ENCODE data around the gene MYBPC3. TPM values are rescaled to one million over a fixed set of nuclear protein-coding genes. Genes with fewer than 3 reads are reported as not detected.

Gene MYBPC3
- total and polyA plus RNA-seq, 4 donors, result 0.06 to 0.16 (median 0.15) TPM; not detected in 1

DNA sequence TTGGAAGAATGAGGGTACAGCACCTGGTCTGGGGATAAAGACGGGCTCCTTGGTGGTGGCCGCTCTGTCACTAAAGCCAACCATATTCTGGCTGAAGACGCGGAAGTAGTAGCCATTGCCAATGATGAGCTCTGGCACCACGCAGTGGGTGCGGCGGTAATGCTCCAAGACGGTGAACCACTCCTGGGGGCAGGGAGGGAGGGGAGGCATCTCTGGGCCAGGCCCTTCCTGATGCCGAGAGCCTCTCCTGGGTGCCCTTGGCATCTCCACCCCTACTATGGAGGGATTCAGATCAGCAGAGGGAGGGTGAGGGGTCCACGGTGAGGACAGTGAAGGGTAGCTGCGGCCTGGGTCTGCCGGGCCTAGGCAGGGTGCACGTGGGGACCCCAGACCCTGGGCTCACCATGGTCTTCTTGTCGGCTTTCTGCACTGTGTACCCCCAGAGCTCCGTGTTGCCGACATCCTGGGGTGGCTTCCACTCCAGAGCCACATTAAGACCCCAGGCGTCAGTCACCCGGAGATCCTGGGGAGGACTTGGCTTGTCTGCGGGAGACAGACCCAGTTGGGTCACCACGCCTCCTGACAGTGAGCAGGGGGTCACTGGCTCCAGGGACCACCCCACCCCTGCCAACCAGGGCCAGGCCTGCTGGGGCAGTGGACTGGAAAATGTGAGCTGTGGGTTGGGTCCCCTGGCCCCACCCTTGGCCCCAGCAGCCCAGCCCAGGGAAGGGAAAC lies 19.5 kb downstream of the MYBPC3 start:
- WGBS (ENCODE audit: insufficient coverage), result 93% methylated on average over 16 of the region's 20 CpGs
- H3K27ac ChIP-seq (ENCODE audit: low read depth, low read length), result no peak overlapping the region
- no peaks in the 10 kb centered on the region for H3K27me3 ChIP-seq (ENCODE audit: control insufficient read depth, insufficient read depth, low read length)

DNA sequence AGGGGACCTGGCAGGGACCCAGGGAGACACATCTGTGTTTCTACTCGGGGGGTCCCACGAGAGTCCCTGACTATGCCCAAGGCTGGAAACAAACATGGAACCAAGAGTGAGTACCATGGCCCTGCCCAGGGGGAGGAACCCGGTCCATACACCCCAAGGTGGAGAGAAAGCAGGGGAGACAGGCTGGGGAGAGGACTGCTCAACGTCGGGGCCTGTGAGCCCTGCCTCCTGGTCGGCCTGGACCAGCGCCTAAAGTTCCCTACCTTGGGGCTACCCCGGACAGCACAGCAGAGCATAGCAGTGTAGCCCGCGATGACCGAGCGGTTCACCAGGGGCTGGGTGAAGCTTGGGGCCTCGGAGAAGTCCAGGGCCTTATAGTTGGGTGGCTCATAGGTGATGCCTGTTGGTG lies 20.2 kb downstream of the MYBPC3 start:
- Histone ChIP-seq H3K27me3 (ENCODE audit: control insufficient read depth, insufficient read depth, low read length) (no peaks in the 10 kb centered on the region), H3K4me1 (ENCODE audit: control insufficient read depth, insufficient read depth, low read length) (peaks cover 4% of the 10 kb centered on the region), H3K27ac (ENCODE audit: low read depth, low read length) (no peak overlapping the region), H3K36me3 (ENCODE audit: control insufficient read depth, insufficient read depth, low read length) (peaks cover 18% of the 10 kb centered on the region), H3K4me3 (ENCODE audit: low read depth, low read length) (no peak overlapping the region), H3K9me3 (ENCODE audit: control insufficient read depth, insufficient read depth, low read length) (no peaks in the 10 kb centered on the region)
- 88% methylated on average over 11 of the region's 13 CpGs for WGBS (ENCODE audit: insufficient coverage)
- DNase-seq (ENCODE audit: low read depth in 4 of 6, low spot score in 6 of 6), result no peak

More for the DNA sequence above, 19.5 kb downstream of the MYBPC3 start:
- Histone ChIP-seq H3K4me3 (ENCODE audit: low read depth, low read length) (no peak overlapping the region), H3K4me1 (ENCODE audit: control insufficient read depth, insufficient read depth, low read length) (peaks cover 4% of the 10 kb centered on the region), H3K36me3 (ENCODE audit: control insufficient read depth, insufficient read depth, low read length) (peaks cover 18% of the 10 kb centered on the region), H3K9me3 (ENCODE audit: control insufficient read depth, insufficient read depth, low read length) (no peaks in the 10 kb centered on the region)
- no peak for DNase-seq (ENCODE audit: low read depth in 4 of 6, low spot score in 6 of 6)

GRCh38 chr11:47331454-47332302 lies 20.8 kb downstream of the MYBPC3 start:
- H3K36me3 ChIP-seq (ENCODE audit: control insufficient read depth, insufficient read depth, low read length), result peaks cover 18% of the 10 kb centered on the region
- 87% methylated on average over 18 of the region's 21 CpGs for WGBS (ENCODE audit: insufficient coverage)
- no peak overlapping the region for H3K27ac ChIP-seq (ENCODE audit: low read depth, low read length)

DNA sequence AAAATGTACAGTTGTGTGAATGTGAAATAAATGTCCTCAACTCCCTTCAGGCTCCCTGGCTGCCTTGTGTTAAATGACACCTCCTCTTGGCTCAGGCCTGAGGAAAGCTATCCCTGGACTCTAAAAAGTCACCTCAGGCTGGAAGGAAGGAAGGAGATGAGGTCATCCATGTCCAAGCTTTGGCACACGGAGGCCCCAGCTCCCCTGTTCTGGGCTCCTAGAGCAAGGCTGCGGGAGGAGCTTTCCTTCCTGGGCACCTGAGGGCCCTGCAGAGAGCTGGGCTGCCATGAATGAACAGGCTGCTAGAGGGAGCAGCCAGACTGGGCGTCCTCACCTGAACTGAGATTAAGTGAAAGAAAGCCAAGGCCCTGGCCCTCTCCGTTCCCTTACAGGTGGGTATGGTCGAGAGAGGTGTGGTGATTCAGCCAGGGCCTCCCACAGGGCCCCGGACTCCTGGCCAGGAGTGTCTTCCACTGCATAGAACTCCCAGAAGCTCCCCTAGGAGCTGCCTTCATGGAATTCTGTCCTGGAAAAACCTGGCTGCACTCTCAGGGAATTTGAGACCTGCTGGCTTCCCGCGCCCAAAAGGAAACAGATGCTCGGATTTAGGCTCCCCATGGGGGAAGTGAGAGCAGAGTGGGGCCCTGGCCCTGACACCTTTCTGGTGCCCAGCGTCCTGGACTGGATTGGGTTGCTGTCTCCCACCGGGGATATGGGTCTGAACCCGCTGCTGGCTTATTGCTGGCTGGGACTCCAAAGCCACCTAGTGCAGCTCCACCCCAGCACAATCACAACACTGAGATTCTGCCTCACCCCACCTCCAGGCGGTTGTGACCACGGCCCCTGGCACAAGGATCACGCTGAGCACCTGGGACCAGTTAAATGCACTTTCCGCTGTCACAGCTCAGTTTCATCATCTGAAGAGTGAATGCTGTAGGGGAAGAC lies 22.2 kb downstream of the MYBPC3 start:
- Histone ChIP-seq H3K27me3 (ENCODE audit: control insufficient read depth, insufficient read depth, low read length) (no peaks in the 10 kb centered on the region), H3K4me1 (ENCODE audit: control insufficient read depth, insufficient read depth, low read length) (peaks cover 4% of the 10 kb centered on the region), H3K27ac (ENCODE audit: low read depth, low read length) (no peak overlapping the region), H3K36me3 (ENCODE audit: control insufficient read depth, insufficient read depth, low read length) (peaks cover 18% of the 10 kb centered on the region), H3K4me3 (ENCODE audit: low read depth, low read length) (no peak overlapping the region), H3K9me3 (ENCODE audit: control insufficient read depth, insufficient read depth, low read length) (no peaks in the 10 kb centered on the region)
- 82% methylated on average over 15 of the region's 16 CpGs for WGBS (ENCODE audit: insufficient coverage)
- DNase-seq (ENCODE audit: low read depth in 4 of 6, low spot score in 6 of 6), result peak in 1 of 6 donors; percentile 4

More at GRCh38 chr11:47331454-47332302, 20.8 kb downstream of the MYBPC3 start:
- Histone ChIP-seq H3K27me3 (ENCODE audit: control insufficient read depth, insufficient read depth, low read length) (no peaks in the 10 kb centered on the region), H3K9me3 (ENCODE audit: control insufficient read depth, insufficient read depth, low read length) (no peaks in the 10 kb centered on the region), H3K4me3 (ENCODE audit: low read depth, low read length) (no peak overlapping the region), H3K4me1 (ENCODE audit: control insufficient read depth, insufficient read depth, low read length) (peaks cover 4% of the 10 kb centered on the region)
- DNase-seq (ENCODE audit: low read depth in 4 of 6, low spot score in 6 of 6), result no peak

DNA sequence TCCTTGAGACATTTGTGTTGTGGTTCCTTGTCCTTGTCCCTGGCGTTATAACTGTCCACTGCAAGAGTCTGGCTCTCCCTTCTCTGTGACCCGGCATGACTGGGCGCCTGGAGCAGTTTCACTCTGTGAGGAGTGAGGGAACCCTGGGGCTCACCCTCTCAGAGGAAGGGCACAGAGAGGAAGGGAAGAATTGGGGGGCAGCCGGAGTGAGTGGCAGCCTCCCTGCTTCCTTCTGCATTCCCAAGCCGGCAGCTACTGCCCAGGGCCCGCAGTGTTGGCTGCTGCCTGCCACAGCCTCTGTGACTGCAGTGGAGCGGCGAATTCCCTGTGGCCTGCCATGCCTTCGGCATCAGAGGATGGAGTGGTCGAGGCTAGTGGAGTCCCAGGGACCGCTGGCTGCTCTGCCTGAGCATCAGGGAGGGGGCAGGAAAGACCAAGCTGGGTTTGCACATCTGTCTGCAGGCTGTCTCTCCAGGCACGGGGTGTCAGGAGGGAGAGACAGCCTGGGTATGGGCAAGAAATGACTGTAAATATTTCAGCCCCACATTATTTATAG lies 23.0 kb downstream of the MYBPC3 start:
- Histone ChIP-seq H3K27ac (ENCODE audit: low read depth, low read length) (no peak overlapping the region), H3K27me3 (ENCODE audit: control insufficient read depth, insufficient read depth, low read length) (no peaks in the 10 kb centered on the region), H3K4me1 (ENCODE audit: control insufficient read depth, insufficient read depth, low read length) (peaks cover 4% of the 10 kb centered on the region), H3K9me3 (ENCODE audit: control insufficient read depth, insufficient read depth, low read length) (no peaks in the 10 kb centered on the region), H3K4me3 (ENCODE audit: low read depth, low read length) (no peak overlapping the region), H3K36me3 (ENCODE audit: control insufficient read depth, insufficient read depth, low read length) (peaks cover 18% of the 10 kb centered on the region)
- no peak for DNase-seq (ENCODE audit: low read depth in 4 of 6, low spot score in 6 of 6)
- WGBS (ENCODE audit: insufficient coverage), result 95% methylated on average over 11 of the region's 12 CpGs

- Histone ChIP-seq H3K4me1 (ENCODE audit: control insufficient read depth, insufficient read depth, low read length) (peaks cover 4% of the 10 kb centered on the region), H3K27me3 (ENCODE audit: control insufficient read depth, insufficient read depth, low read length) (no peaks in the 10 kb centered on the region), H3K36me3 (ENCODE audit: control insufficient read depth, insufficient read depth, low read length) (peaks cover 18% of the 10 kb centered on the region), H3K9me3 (ENCODE audit: control insufficient read depth, insufficient read depth, low read length) (no peaks in the 10 kb centered on the region), H3K4me3 (ENCODE audit: low read depth, low read length) (no peak overlapping the region), H3K27ac (ENCODE audit: low read depth, low read length) (no peak overlapping the region)
- DNase-seq (ENCODE audit: low read depth in 4 of 6, low spot score in 6 of 6), result no peak
- 82% methylated on average over 27 of the region's 29 CpGs for WGBS (ENCODE audit: insufficient coverage)
Observed at GRCh38 chr11:47328449-47329390, 23.8 kb downstream of the MYBPC3 start.

GRCh38 chr11:47327949-47328348 lies 24.6 kb downstream of the MYBPC3 start:
- no peaks in the 10 kb centered on the region for H3K27me3 ChIP-seq (ENCODE audit: control insufficient read depth, insufficient read depth, low read length)
- H3K36me3 ChIP-seq (ENCODE audit: control insufficient read depth, insufficient read depth, low read length), result peaks cover 22% of the 10 kb centered on the region
- H3K9me3 ChIP-seq (ENCODE audit: control insufficient read depth, insufficient read depth, low read length), result no peaks in the 10 kb centered on the region
- DNase-seq (ENCODE audit: low read depth in 4 of 6, low spot score in 6 of 6), result no peak
- no peak overlapping the region for H3K27ac ChIP-seq (ENCODE audit: low read depth, low read length)
- 91% methylated on average over 5 of the region's 5 CpGs for WGBS (ENCODE audit: insufficient coverage)
- peaks cover 4% of the 10 kb centered on the region for H3K4me1 ChIP-seq (ENCODE audit: control insufficient read depth, insufficient read depth, low read length)
- H3K4me3 ChIP-seq (ENCODE audit: low read depth, low read length), result no peak overlapping the region

GRCh38 chr11:47327025-47327424 lies 25.5 kb downstream of the MYBPC3 start:
- Histone ChIP-seq H3K27ac (ENCODE audit: low read depth, low read length) (no peak overlapping the region), H3K36me3 (ENCODE audit: control insufficient read depth, insufficient read depth, low read length) (peaks cover 26% of the 10 kb centered on the region), H3K4me3 (ENCODE audit: low read depth, low read length) (no peak overlapping the region), H3K4me1 (ENCODE audit: control insufficient read depth, insufficient read depth, low read length) (peaks cover 4% of the 10 kb centered on the region), H3K9me3 (ENCODE audit: control insufficient read depth, insufficient read depth, low read length) (no peaks in the 10 kb centered on the region), H3K27me3 (ENCODE audit: control insufficient read depth, insufficient read depth, low read length) (no peaks in the 10 kb centered on the region)
- DNase-seq (ENCODE audit: low read depth in 4 of 6, low spot score in 6 of 6), result no peak
- 93% methylated on average over 13 of the region's 13 CpGs for WGBS (ENCODE audit: insufficient coverage)
